HCT116 (cell line): ENCODE results near the gene SLC25A22. TPM values are rescaled to one million over a fixed set of nuclear protein-coding genes. Genes with fewer than 3 reads are reported as not detected.

ENCODE experiments used
- ATAC-seq: fragments of 200-7000 bp; cut with Tn5 transposase; 2 replicates; pipeline ENCODE4 v1.9.1; 2020; ENCODE audit warnings: mild to moderate bottlenecking, moderate library complexity
- BruUV-seq: library from RNA; stranded (reverse); fragments of 400-500 nt; replicated peaks from 2 replicates; lab custom pipeline; 2021; lab: Mats Ljungman, UMichigan
- CTCF ChIA-PET: fragments of 300-600 bp; sonication (Branson Sonifier 250); formaldehyde crosslinking; loops from one replicate; lab custom pipeline; 2021; ENCODE audit warnings: antibody characterized with exemption; lab: Charles Lee
- POLR2A ChIA-PET: fragments of 300-600, 350-600 bp; sonication (Branson Sonifier 250); formaldehyde crosslinking; loops from one replicate; lab custom pipeline; 2021; ENCODE audit warnings: antibody characterized with exemption; lab: Charles Lee
- RAD21 ChIA-PET, 2 experiments: fragments of 300-600 bp; sonication (Branson Sonifier 250); formaldehyde crosslinking; loops; one replicate each; lab custom pipeline; 2023; ENCODE audit warnings: low total read pairs in 2 of 2; ENCODE audit not compliant: uncharacterized antibody in 2 of 2, unreplicated experiment in 2 of 2, low non-redundant PET in 1 of 2; lab: Charles Lee
- DNase-seq: peaks from one replicate; pipeline ENCODE4 v3.0.0-alpha.2; 2010; ENCODE audit warnings: low read depth, low spot score
- H2AFZ ChIP-seq: fragments of 200-600 bp; shearing (Covaris generic), sonication (generic); 2 replicates; pipeline ENCODE4 v1.6.1; 2017; ENCODE audit warnings: low read depth, mixed run types, mixed read lengths, antibody characterized with exemption, low read length; ENCODE audit not compliant: poor library complexity, severe bottlenecking
- H3K27ac ChIP-seq: 2 replicates; pipeline ENCODE4 v1.5.1; 2012; ENCODE audit warnings: low read depth, low read length
- H3K27me3 ChIP-seq: fragments of 200-600 bp; sonication (generic); 2 replicates; pipeline ENCODE4 v1.6.1; 2016; ENCODE audit warnings: mixed run types, low read length, mixed read lengths; ENCODE audit not compliant: insufficient read depth
- H3K36me3 ChIP-seq, 2 experiments: fragments of 200-500 bp in 1 of 2; fragments of 200-600 bp in 1 of 2; sonication (Bioruptor generic) in 1 of 2; sonication (generic) in 1 of 2; 2 replicates each; pipeline versions ENCODE4 v1.5.1 to v1.6.1; 2014 to 2016; ENCODE audit warnings: low read length in 2 of 2, inconsistent platforms in 1 of 2, mixed read lengths in 1 of 2, mixed run types in 1 of 2; ENCODE audit not compliant: insufficient read depth in 2 of 2, control insufficient read depth in 1 of 2
- H3K4me1 ChIP-seq, 2 experiments: fragments of 200-600 bp in 1 of 2; sonication (generic) in 1 of 2; 2 replicates each; pipeline versions ENCODE4 v1.5.1 to v1.6.1; 2012 to 2017; ENCODE audit warnings: low read length in 2 of 2, inconsistent platforms in 1 of 2, mild to moderate bottlenecking in 1 of 2, mixed read lengths in 1 of 2, mixed run types in 1 of 2, moderate library complexity in 1 of 2; ENCODE audit not compliant: insufficient read depth in 2 of 2, control insufficient read depth in 1 of 2
- H3K4me2 ChIP-seq: fragments of 200-600 bp; sonication (generic); 2 replicates; pipeline ENCODE4 v1.6.1; 2017; ENCODE audit warnings: mixed run types, low read length, mixed read lengths
- H3K4me3 ChIP-seq, 2 experiments: fragments of 200-600 bp in 1 of 2; sonication (generic) in 1 of 2; replicated peaks in 1 of 2; 2 replicates each; pipeline ENCODE4 v1.5.1; 2011 to 2016; ENCODE audit warnings: low read length in 2 of 2, control low read depth in 1 of 2, low read depth in 1 of 2, mild to moderate bottlenecking in 1 of 2, mixed read lengths in 1 of 2, mixed run types in 1 of 2
- H3K79me2 ChIP-seq: fragments of 200-600 bp; sonication (generic); 2 replicates; pipeline ENCODE4 v1.6.1; 2017; ENCODE audit warnings: mild to moderate bottlenecking, mixed run types, low read length, moderate library complexity, mixed read lengths; ENCODE audit not compliant: insufficient read depth
- H3K9ac ChIP-seq: fragments of 200-600 bp; sonication (generic); 2 replicates; pipeline ENCODE4 v1.6.1; 2016; ENCODE audit warnings: low read length, mixed read lengths
- H3K9me2 ChIP-seq: fragments of 200-600 bp; sonication (generic), shearing (Covaris generic); 2 replicates; pipeline ENCODE4 v1.6.1; 2017; ENCODE audit warnings: mixed run types, mild to moderate bottlenecking, moderate library complexity; ENCODE audit not compliant: insufficient read depth
- H3K9me3 ChIP-seq, 2 experiments: fragments of 200-500 bp in 1 of 2; fragments of 200-600 bp in 1 of 2; sonication (Bioruptor generic) in 1 of 2; sonication (generic) in 1 of 2; 2 replicates each; pipeline ENCODE4 v1.6.1; 2014 to 2017; ENCODE audit warnings: low read length in 2 of 2, mixed read lengths in 2 of 2, inconsistent platforms in 1 of 2, low read depth in 1 of 2, mild to moderate bottlenecking in 1 of 2, mixed run types in 1 of 2, moderate library complexity in 1 of 2; ENCODE audit not compliant: control insufficient read depth in 1 of 2, insufficient read depth in 1 of 2
- H4K20me1 ChIP-seq: fragments of 200-600 bp; sonication (generic), shearing (Covaris generic); 2 replicates; pipeline ENCODE4 v1.6.1; 2017; ENCODE audit warnings: mixed run types, mild to moderate bottlenecking, moderate library complexity; ENCODE audit not compliant: insufficient read depth
- CBX3 ChIP-seq: IDR thresholded peaks from 2 replicates; pipeline ENCODE4 v1.6.1; 2012; ENCODE audit warnings: low read depth
- EGR1 ChIP-seq: IDR thresholded peaks from 2 replicates; pipeline ENCODE4 v1.6.1; 2012; ENCODE audit warnings: low read depth
- JUND ChIP-seq: IDR thresholded peaks from 2 replicates; pipeline ENCODE4 v1.6.1; 2012
- MAX ChIP-seq: IDR thresholded peaks from 2 replicates; pipeline ENCODE4 v1.6.1; 2012
- REST ChIP-seq: IDR thresholded peaks from 2 replicates; pipeline ENCODE4 v1.6.1; 2012; ENCODE audit warnings: low read depth
- SP1 ChIP-seq: IDR thresholded peaks from 2 replicates; pipeline ENCODE4 v1.6.1; 2012; ENCODE audit warnings: low read depth
- YY1 ChIP-seq: IDR thresholded peaks from 2 replicates; pipeline ENCODE4 v1.6.1; 2011; ENCODE audit warnings: low read length, low read depth, moderate library complexity, mild to moderate bottlenecking; ENCODE audit not compliant: insufficient replicate concordance; ENCODE audit errors: extremely low read depth
- intact Hi-C: fragments of 100-400 bp; cut with micrococcal nuclease; formaldehyde crosslinking; loops from 2 replicates; pipeline ENCODE4 v1.10.0; 2022
- total RNA-seq: library from RNA; stranded (reverse); gene quantifications from one replicate; pipeline ENCODE4 v1.2.1, GENCODE V29; 2021; ENCODE audit not compliant: unreplicated experiment

The SLC25A22 gene
- total RNA-seq, 1 experiment from 2014 or later, result 62.0 TPM

GRCh38 chr11:813072-813455, 15.0 kb upstream of the SLC25A22 start (continued):
- TF ChIP-seq REST, result no peak
- no peak for TF ChIP-seq MAX
- no peak for TF ChIP-seq YY1
- no peak for TF ChIP-seq SP1

- Histone ChIP-seq H3K9me3 (no peaks in the 10 kb centered on the region), H4K20me1 (peaks cover 17% of the 10 kb centered on the region; the same call in 1 of the 2 replicates), H3K79me2 (peaks cover 52% of the 10 kb centered on the region), H3K27me3 (no peaks in the 10 kb centered on the region), H3K4me1 (peaks cover 17 to 55% of the 10 kb centered on the region in 2 experiments), H3K27ac (peak overlapping the region; percentile 93), H3K36me3 (peaks cover 21 to 38% of the 10 kb centered on the region in 2 experiments), H3K9ac (peak overlapping the region; percentile 100; the same call in 1 of the 2 replicates), H2AFZ (no peak overlapping the region), H3K9me2 (no peaks in the 10 kb centered on the region), H3K4me3 (no peak overlapping the region; a peak in 1 of 4 replicates), H3K4me2 (peak overlapping the region; percentile 88)
- RAD21 ChIA-PET, result no interaction called here
- DNase-seq (no peak), ATAC-seq (no peak)
- POLR2A ChIA-PET, result interaction anchor here (1.8 kb wide), 1 partner anchor 7 kb away, joined by 9 read pairs; the partner anchor contains the start of gene PNPLA2
- intact Hi-C loops, result no loop called here
- TF ChIP-seq SP1 (no peak), REST (no peak), CBX3 (no peak), EGR1 (no peak), JUND (no peak), YY1 (no peak)
- CTCF ChIA-PET, result no interaction called here
- BruUV-seq, result no TSS peak
Measured at GRCh38 chr11:812390-812789, 14.3 kb upstream of the SLC25A22 start.
